Caco-2 (cell line): ENCODE results near the gene CHMP3. TPM values are rescaled to one million over a fixed set of nuclear protein-coding genes. Genes with fewer than 3 reads are reported as not detected.

Source experiments
- BruUV-seq: library from RNA; stranded (reverse); fragments of 400-500 nt; replicated peaks from 2 replicates; lab custom pipeline; 2021; lab: Mats Ljungman, UMichigan
- CTCF ChIA-PET: fragments of 300-600 bp; sonication (Branson Sonifier 250); formaldehyde crosslinking; loops from one replicate; lab custom pipeline; 2022; ENCODE audit warnings: antibody characterized with exemption; lab: Charles Lee
- POLR2A ChIA-PET: fragments of 300-600 bp; sonication (Branson Sonifier 250); formaldehyde crosslinking; loops from one replicate; lab custom pipeline; 2022; ENCODE audit warnings: antibody characterized with exemption; lab: Charles Lee
- DNase-seq, 2 experiments: peaks; one replicate each; pipeline versions ENCODE4 v3.0.0 to v3.0.0-alpha.2; 2020 to 2022
- H3K27me3 ChIP-seq: replicated peaks from 2 replicates; pipeline ENCODE4 v1.6.0; 2011; ENCODE audit warnings: low read length; ENCODE audit not compliant: control insufficient read depth, insufficient read depth
- H3K36me3 ChIP-seq: 2 replicates; pipeline ENCODE4 v1.5.1; 2011; ENCODE audit warnings: low read length; ENCODE audit not compliant: control insufficient read depth, insufficient read depth
- H3K4me1 ChIP-seq: fragments of 250-450 bp; sonication (Bioruptor Pico); 2 replicates; pipeline ENCODE4 v1.5.1; 2020; ENCODE audit warnings: mild to moderate bottlenecking
- H3K4me3 ChIP-seq: 2 replicates; pipeline ENCODE4 v1.5.1; 2011; ENCODE audit warnings: low read depth, mild to moderate bottlenecking, control low read depth, low read length
- H3K9me3 ChIP-seq: fragments of 250-450 bp; sonication (Bioruptor Pico); 2 replicates; pipeline ENCODE4 v1.5.1; 2020; ENCODE audit warnings: mild to moderate bottlenecking, moderate library complexity
- H3K27ac Mint-ChIP-seq: one replicate; pipeline ENCODE4 v1.8.0; 2022; ENCODE audit warnings: mixed read lengths; ENCODE audit not compliant: unreplicated experiment
- H3K27me3 Mint-ChIP-seq: one replicate; pipeline ENCODE4 v1.8.0; 2022; ENCODE audit warnings: mixed read lengths; ENCODE audit not compliant: insufficient read depth, unreplicated experiment
- H3K36me3 Mint-ChIP-seq: one replicate; pipeline ENCODE4 v1.8.0; 2022; ENCODE audit warnings: mild to moderate bottlenecking, mixed read lengths; ENCODE audit not compliant: insufficient read depth, unreplicated experiment
- H3K4me1 Mint-ChIP-seq: one replicate; pipeline ENCODE4 v1.8.0; 2022; ENCODE audit warnings: low read depth, mixed read lengths; ENCODE audit not compliant: unreplicated experiment
- H3K4me3 Mint-ChIP-seq: one replicate; pipeline ENCODE4 v1.8.0; 2022; ENCODE audit warnings: mild to moderate bottlenecking, moderate library complexity, mixed read lengths; ENCODE audit not compliant: unreplicated experiment
- H3K9me3 Mint-ChIP-seq: one replicate; pipeline ENCODE4 v1.8.0; 2022; ENCODE audit warnings: mixed read lengths; ENCODE audit not compliant: unreplicated experiment
- intact Hi-C: fragments of 100-400 bp; cut with micrococcal nuclease; formaldehyde crosslinking; loops from one replicate; pipeline ENCODE4 v1.10.0; 2022; ENCODE audit not compliant: unreplicated experiment
- total RNA-seq: library from RNA; stranded (reverse); gene quantifications from 2 replicates; pipeline ENCODE4 v1.2.3, GENCODE V29; 2022
- TF ChIP-seq, protein P1 (sequence below), 2 experiments: fragments of 200-600 bp in 1 of 2; IDR thresholded peaks; 1 replicate in 1 of 2; 2 replicates in 1 of 2; pipeline versions ENCODE4 v1.5.1 to v1.8.0; 2011 to 2022; ENCODE audit warnings: antibody characterized with exemption in 1 of 2, control low read depth in 1 of 2, inconsistent platforms in 1 of 2, low read depth in 1 of 2, low read length in 1 of 2, mild to moderate bottlenecking in 1 of 2, moderate library complexity in 1 of 2; ENCODE audit not compliant: insufficient read depth in 1 of 2, severe bottlenecking in 1 of 2, unreplicated experiment in 1 of 2

The CHMP3 gene
- total RNA-seq, 1 experiment from 2014 or later: 93.5 TPM

DNA sequence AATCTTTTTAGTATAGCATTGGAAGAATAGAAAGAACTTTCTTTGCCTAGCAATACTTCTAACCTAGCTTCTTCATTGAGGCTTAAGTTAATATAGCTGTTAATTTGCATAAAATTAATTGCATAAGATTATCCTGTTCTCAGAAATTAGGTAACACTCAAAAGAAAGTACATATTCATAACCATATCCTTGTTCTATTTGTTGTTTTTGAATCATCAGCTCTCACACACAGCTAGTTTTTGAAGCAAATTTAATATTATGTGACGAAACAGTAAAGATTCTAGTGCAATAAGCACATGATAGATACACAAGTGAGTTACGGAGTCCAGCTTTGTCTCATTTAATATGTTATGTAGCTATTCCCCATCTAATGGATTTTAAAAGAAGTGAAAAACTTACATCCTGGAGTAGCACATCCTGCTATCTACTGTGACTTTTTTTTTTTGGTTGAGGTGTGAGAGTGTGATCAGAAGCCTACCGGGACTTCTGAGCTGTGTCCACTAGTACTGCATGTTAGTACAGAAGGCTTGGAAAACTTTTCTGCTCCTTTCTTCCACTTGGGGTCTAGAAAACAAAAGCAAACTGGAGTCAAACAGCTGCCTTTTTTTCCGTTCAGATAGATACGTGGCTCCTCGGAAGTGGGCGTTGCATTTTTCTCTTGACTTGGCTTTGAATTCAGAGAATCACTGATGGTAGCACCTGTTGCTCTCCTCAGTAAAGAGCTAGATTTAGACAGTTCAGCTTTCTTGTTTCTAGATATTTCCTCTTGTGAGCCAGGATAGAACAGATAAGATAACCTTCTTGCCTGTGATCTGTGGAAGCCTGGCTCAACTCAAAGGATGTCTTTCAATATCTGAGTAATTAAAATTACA, 94.8 kb downstream of the CHMP3 start:
- ChIA-PET CTCF (interaction anchor here (0.8 kb wide), 1 partner anchor 72 kb away, joined by 4 read pairs; no protein-coding TSS in a partner anchor), POLR2A (no interaction called here)
- Histone ChIP-seq H3K27me3 (no peaks in the 10 kb centered on the region), H3K4me1 (no peaks in the 10 kb centered on the region), H3K9me3 (no peaks in the 10 kb centered on the region), H3K4me3 (no peak overlapping the region), H3K36me3 (peaks cover 4% of the 10 kb centered on the region)
- BruUV-seq: no TSS peak
- intact Hi-C loops: no loop called here
- no peak overlapping the region for H3K4me3 Mint-ChIP-seq
- no peak overlapping the region for H3K27ac Mint-ChIP-seq
- H3K9me3 Mint-ChIP-seq: no peaks in the 10 kb centered on the region
- TF ChIP-seq, protein P1, sequence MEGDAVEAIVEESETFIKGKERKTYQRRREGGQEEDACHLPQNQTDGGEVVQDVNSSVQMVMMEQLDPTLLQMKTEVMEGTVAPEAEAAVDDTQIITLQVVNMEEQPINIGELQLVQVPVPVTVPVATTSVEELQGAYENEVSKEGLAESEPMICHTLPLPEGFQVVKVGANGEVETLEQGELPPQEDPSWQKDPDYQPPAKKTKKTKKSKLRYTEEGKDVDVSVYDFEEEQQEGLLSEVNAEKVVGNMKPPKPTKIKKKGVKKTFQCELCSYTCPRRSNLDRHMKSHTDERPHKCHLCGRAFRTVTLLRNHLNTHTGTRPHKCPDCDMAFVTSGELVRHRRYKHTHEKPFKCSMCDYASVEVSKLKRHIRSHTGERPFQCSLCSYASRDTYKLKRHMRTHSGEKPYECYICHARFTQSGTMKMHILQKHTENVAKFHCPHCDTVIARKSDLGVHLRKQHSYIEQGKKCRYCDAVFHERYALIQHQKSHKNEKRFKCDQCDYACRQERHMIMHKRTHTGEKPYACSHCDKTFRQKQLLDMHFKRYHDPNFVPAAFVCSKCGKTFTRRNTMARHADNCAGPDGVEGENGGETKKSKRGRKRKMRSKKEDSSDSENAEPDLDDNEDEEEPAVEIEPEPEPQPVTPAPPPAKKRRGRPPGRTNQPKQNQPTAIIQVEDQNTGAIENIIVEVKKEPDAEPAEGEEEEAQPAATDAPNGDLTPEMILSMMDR (IDR thresholded peaks at IDR 0.05; ENCODE audit: insufficient read depth in 1 of 2, low read depth in 1 of 2, low read length in 1 of 2, severe bottlenecking in 1 of 2, unreplicated experiment in 1 of 2): no peak
- peaks cover 23% of the 10 kb centered on the region for H3K36me3 Mint-ChIP-seq
- no peaks in the 10 kb centered on the region for H3K27me3 Mint-ChIP-seq
- H3K4me1 Mint-ChIP-seq: no peaks in the 10 kb centered on the region
- no peak for DNase-seq

GRCh38 chr2:86466306-86466705, 96.9 kb downstream of the CHMP3 start:
- Histone ChIP-seq H3K27me3 (no peaks in the 10 kb centered on the region), H3K36me3 (peaks cover 5% of the 10 kb centered on the region), H3K9me3 (no peaks in the 10 kb centered on the region), H3K4me3 (no peak overlapping the region), H3K4me1 (no peaks in the 10 kb centered on the region)
- H3K36me3 Mint-ChIP-seq: peaks cover 32% of the 10 kb centered on the region
- CTCF ChIA-PET: no interaction called here
- H3K4me1 Mint-ChIP-seq: no peaks in the 10 kb centered on the region
- POLR2A ChIA-PET: no interaction called here
- no peak overlapping the region for H3K4me3 Mint-ChIP-seq
- no peaks in the 10 kb centered on the region for H3K27me3 Mint-ChIP-seq
- no peaks in the 10 kb centered on the region for H3K9me3 Mint-ChIP-seq
- TF ChIP-seq, protein P1 (IDR thresholded peaks at IDR 0.05; ENCODE audit: insufficient read depth in 1 of 2, low read depth in 1 of 2, low read length in 1 of 2, severe bottlenecking in 1 of 2, unreplicated experiment in 1 of 2): no peak
- no peak overlapping the region for H3K27ac Mint-ChIP-seq
- no peak for DNase-seq
- BruUV-seq: no TSS peak
- intact Hi-C loops: no loop called here

DNA sequence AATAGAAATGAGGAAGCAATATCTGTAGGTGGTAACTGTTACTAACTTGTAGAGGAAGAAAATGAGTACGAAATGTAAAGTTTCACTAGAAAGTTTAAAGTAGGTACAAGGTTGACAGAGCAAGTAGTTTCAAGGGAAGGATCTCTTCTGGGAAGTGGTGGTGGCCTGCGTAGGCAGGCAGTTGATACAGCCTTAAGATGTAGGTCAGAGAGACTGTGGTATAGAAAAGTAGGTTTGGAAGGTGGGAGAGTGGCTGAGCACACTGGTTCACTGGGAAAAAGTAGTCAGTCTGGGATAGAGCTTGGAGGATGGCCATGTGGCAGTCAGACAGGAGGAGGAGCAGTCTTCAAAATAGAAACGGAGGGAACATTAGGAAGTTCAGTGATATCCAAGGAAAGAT, 98.6 kb downstream of the CHMP3 start:
- BruUV-seq: no TSS peak
- no peaks in the 10 kb centered on the region for H3K9me3 Mint-ChIP-seq
- peaks cover 6% of the 10 kb centered on the region for H3K36me3 ChIP-seq
- no peak overlapping the region for H3K4me3 ChIP-seq
- CTCF ChIA-PET: no interaction called here
- POLR2A ChIA-PET: no interaction called here
- H3K27ac Mint-ChIP-seq: no peak overlapping the region
- H3K27me3 ChIP-seq: no peaks in the 10 kb centered on the region
- intact Hi-C loops: no loop called here
- H3K4me1 Mint-ChIP-seq: no peaks in the 10 kb centered on the region
- peaks cover 40% of the 10 kb centered on the region for H3K36me3 Mint-ChIP-seq
- H3K4me3 Mint-ChIP-seq: no peak overlapping the region
- no peaks in the 10 kb centered on the region for H3K4me1 ChIP-seq
- DNase-seq: no peak
- H3K27me3 Mint-ChIP-seq: no peaks in the 10 kb centered on the region
- no peaks in the 10 kb centered on the region for H3K9me3 ChIP-seq
- TF ChIP-seq, protein P1 (IDR thresholded peaks at IDR 0.05; ENCODE audit: insufficient read depth in 1 of 2, low read depth in 1 of 2, low read length in 1 of 2, severe bottlenecking in 1 of 2, unreplicated experiment in 1 of 2): no peak
